ENCODE results near the gene GUK1.
A peak's percentile ranks its signal among the peaks of the same experiment; 100 is the strongest.

The GUK1 gene

GRCh38 chr1:228125185-228125584 lies 14.9 kb upstream of the GUK1 start:
- no peak for DNase-seq (ENCODE audit: low spot score)
- no peak for TF ChIP-seq CTCF (IDR thresholded peaks at IDR 0.05; ENCODE audit: borderline replicate concordance, control extremely low read depth, extremely low read depth, insufficient read depth, missing control alignments)
- in situ Hi-C loops (cut with MboI; ENCODE audit: low sequenced_read_pairs, unreplicated experiment): no loop called here

DNA sequence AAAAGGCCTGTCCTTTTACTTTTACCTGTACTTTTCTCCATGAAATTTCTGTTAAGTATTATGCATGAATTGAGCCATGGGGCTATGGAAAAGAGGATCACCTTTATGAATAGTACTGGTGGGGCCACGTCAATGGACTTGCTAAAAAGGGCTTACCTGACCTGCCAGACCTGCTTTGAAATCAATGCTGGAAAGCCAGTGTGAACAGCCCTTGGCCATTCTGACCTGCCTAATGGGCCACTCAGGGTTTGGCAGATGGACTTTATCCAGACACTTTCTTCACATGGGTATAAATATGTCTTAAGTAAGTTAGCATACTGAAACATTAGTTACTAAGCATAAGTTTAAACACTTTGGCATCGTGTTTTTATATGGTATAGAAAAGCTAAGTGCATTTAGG lies 8.3 kb upstream of the GUK1 start:
- in situ Hi-C loops (cut with MboI; ENCODE audit: low sequenced_read_pairs, unreplicated experiment): no loop called here
- DNase-seq (ENCODE audit: low spot score): no peak
- TF ChIP-seq CTCF (IDR thresholded peaks at IDR 0.05; ENCODE audit: borderline replicate concordance, control extremely low read depth, extremely low read depth, insufficient read depth, missing control alignments): no peak

DNA sequence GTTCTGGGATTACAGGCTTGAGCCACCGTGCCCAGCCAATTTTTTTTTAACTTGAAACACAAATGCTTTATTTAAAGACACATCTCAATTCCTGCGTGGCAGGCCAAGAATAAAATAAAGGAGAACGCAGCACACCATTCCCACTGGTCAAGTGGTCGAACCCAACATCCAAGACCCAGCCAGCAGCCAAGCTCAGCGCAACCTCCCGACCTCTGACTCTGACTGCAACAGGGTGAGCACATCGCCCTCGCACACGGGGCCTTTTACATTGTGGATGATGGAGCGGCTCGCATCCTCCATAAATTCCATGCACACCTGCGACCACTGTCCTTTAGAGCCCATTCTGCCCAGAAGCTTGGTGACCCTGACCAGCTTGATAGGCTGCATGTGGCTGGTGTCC lies 5.5 kb upstream of the GUK1 start:
- in situ Hi-C loops (cut with MboI; ENCODE audit: low sequenced_read_pairs, unreplicated experiment): no loop called here
- no peak for TF ChIP-seq CTCF (IDR thresholded peaks at IDR 0.05; ENCODE audit: borderline replicate concordance, control extremely low read depth, extremely low read depth, insufficient read depth, missing control alignments)
- DNase-seq (ENCODE audit: low spot score): no peak

GRCh38 chr1:228136901-228137300 lies 3.2 kb upstream of the GUK1 start:
- DNase-seq (ENCODE audit: low spot score): no peak
- no peak for TF ChIP-seq CTCF (IDR thresholded peaks at IDR 0.05; ENCODE audit: borderline replicate concordance, control extremely low read depth, extremely low read depth, insufficient read depth, missing control alignments)
- in situ Hi-C loops (cut with MboI; ENCODE audit: low sequenced_read_pairs, unreplicated experiment): no loop called here

DNA sequence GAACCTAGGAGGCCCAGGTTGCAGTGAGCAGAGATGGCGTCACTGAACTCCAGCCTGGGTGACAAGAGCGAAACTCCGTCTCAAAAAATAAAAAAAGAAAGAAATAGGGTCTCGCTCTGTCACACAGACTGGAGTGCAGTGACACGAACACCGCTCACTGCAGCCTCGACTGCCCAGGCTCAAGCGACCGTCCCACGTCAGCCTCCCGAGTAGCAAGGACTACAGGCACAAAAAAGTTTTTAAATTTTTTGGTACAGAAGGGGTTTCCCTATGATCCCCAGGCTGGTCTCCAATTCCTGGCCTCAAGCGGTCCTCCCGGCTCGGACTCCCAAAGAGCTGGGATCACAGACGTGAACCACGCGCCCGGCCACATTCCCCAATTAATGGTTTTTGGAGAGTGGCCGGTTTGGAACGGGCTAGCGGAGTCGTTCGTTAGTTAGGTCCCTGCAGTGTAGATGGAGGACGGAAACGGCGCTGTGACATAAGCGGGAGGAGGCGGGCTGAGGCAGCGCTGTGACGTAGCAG lies 611 bp upstream of the GUK1 start:
- in situ Hi-C loops (cut with MboI; ENCODE audit: low sequenced_read_pairs, unreplicated experiment): no loop called here
- no peak for DNase-seq (ENCODE audit: low spot score)
- TF ChIP-seq CTCF (IDR thresholded peaks at IDR 0.05; ENCODE audit: borderline replicate concordance, control extremely low read depth, extremely low read depth, insufficient read depth, missing control alignments): no peak

DNA sequence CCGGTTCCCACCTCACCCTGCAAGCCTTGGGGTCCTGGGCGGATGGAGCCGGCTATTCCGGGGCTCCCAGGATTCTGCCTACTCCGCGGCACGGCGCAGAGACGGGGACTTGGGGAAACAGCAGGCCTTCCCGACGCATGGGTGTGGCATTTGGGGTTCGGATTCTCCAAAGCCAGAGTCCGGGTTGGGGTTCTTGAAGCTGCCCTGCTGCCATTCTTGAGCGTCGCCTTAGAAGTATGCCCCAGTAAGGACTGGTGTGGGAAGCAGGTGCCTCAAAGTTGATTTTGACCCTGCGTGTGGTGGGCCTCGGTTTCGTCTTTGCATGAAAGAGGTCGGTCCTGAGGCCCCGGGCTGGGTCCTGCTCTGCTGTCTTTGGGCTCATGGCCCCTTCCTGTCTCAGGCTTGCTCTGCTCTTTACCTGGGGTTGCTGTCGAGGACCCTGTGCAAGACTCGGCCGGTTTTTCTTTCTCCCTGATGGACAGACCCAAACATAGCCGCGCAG lies 696 bp downstream of the GUK1 start:
- in situ Hi-C loops (cut with MboI; ENCODE audit: low sequenced_read_pairs, unreplicated experiment): no loop called here
- no peak for TF ChIP-seq CTCF (IDR thresholded peaks at IDR 0.05; ENCODE audit: borderline replicate concordance, control extremely low read depth, extremely low read depth, insufficient read depth, missing control alignments)
- peak; percentile 37 for DNase-seq (ENCODE audit: low spot score)
